ENCODE measurements around the gene GATA2. TPM values are rescaled to one million over a fixed set of nuclear protein-coding genes. Genes with fewer than 3 reads are reported as not detected.

Gene GATA2
- total RNA-seq, 4 donors from 2014 or later = 8.1 to 24.7 (median 15.9) TPM

- peaks cover 0 to 82% of the 10 kb centered on the region in 2 donors for H3K27me3 ChIP-seq
- TF ChIP-seq EP300 (IDR thresholded peaks at IDR 0.05) (no peak), POLR2A (IDR thresholded peaks at IDR 0.05) (no peak), CTCF (IDR thresholded peaks at IDR 0.05) (no peak)
- H3K27ac ChIP-seq = no peak overlapping the region
- H3K4me3 ChIP-seq = no peak overlapping the region
- DNase-seq (ENCODE audit: low spot score in 2 of 2) = no peak
- 63 to 67% methylated on average over 8 of the region's 8 CpGs for WGBS, 2 donors
- H3K4me1 ChIP-seq = peaks cover 0 to 26% (median 9%) of the 10 kb centered on the region in 4 donors
- H3K9me3 ChIP-seq = no peaks in the 10 kb centered on the region
- no peaks in the 10 kb centered on the region for H3K36me3 ChIP-seq
These were observed 62.3 kb downstream of the GATA2 start for GRCh38 chr3:128430731-128431130.

- no peaks in the 10 kb centered on the region for H3K9me3 ChIP-seq
- WGBS, 2 donors = 69 to 70% methylated on average over 8 of the region's 10 CpGs
- no peak overlapping the region for H3K27ac ChIP-seq
- TF ChIP-seq EP300 (IDR thresholded peaks at IDR 0.05) = no peak
- no peak for TF ChIP-seq POLR2A (IDR thresholded peaks at IDR 0.05)
- no peak for TF ChIP-seq CTCF (IDR thresholded peaks at IDR 0.05)
- peaks cover 0 to 78% of the 10 kb centered on the region in 2 donors for H3K27me3 ChIP-seq
- H3K4me3 ChIP-seq = no peak overlapping the region
- no peak for DNase-seq (ENCODE audit: low spot score in 2 of 2)
- peaks cover 0 to 26% (median 9%) of the 10 kb centered on the region in 4 donors for H3K4me1 ChIP-seq
- H3K36me3 ChIP-seq = no peaks in the 10 kb centered on the region
These were observed 62.7 kb downstream of the GATA2 start for GRCh38 chr3:128430301-128430700.

- Histone ChIP-seq H3K4me3 (no peak overlapping the region), H3K36me3 (no peaks in the 10 kb centered on the region), H3K4me1 (peaks cover 0 to 26% (median 9%) of the 10 kb centered on the region in 4 donors), H3K9me3 (no peaks in the 10 kb centered on the region), H3K27ac (no peak overlapping the region), H3K27me3 (peaks cover 0 to 74% of the 10 kb centered on the region in 2 donors)
- TF ChIP-seq EP300 (IDR thresholded peaks at IDR 0.05) = no peak
- TF ChIP-seq POLR2A (IDR thresholded peaks at IDR 0.05) = no peak
- TF ChIP-seq CTCF (IDR thresholded peaks at IDR 0.05) = no peak
- 86 to 95% methylated on average over 5 to 8 of the region's 8 CpGs for WGBS, 2 donors
- no peak for DNase-seq (ENCODE audit: low spot score in 2 of 2)
These were observed 63.2 kb downstream of the GATA2 start for GRCh38 chr3:128429751-128430150.

Other genes starting within 250 kb of the GATA2 start
- gene DNAJB8, start 26.3 kb downstream of the GATA2 start, total RNA-seq = not detected
- gene RPN1, start 157.6 kb upstream of the GATA2 start, total RNA-seq = 100 to 1,000 TPM; 173 to 255 (median 204) TPM
- gene RAB7A, start 233.0 kb upstream of the GATA2 start, total RNA-seq = 100 to 1,000 TPM in 3 of 4 donors, 10 to 100 TPM in 1; 89.2 to 128 (median 114) TPM

Measured in tibial nerve (tissue), 4 donors.